ENCODE results near the gene CDK6.
"Not testable (repeated sequence)": the region's sequence is repeated elsewhere in the genome, so short reads cannot be mapped to it uniquely, and the experiment has no call there.

Gene CDK6

GRCh38 chr7:92761391-92762097 is 74.8 kb downstream of the CDK6 start:
- H3K79me1 ChIP-seq (ENCODE audit: low read depth, low read length): no peaks in the 10 kb centered on the region
- H2AFZ ChIP-seq (ENCODE audit: low read length): no peak overlapping the region
- no peak overlapping the region for H3K23ac ChIP-seq (ENCODE audit: low read depth, low read length, poor library complexity)
- H3K9ac ChIP-seq (ENCODE audit: low read depth, low read length, poor library complexity): no peak overlapping the region
- no peak overlapping the region for H4K8ac ChIP-seq (ENCODE audit: low read depth, low read length)
- no peak overlapping the region for H2BK15ac ChIP-seq (ENCODE audit: low read length)
- H3K4ac ChIP-seq (ENCODE audit: low read length): no peak overlapping the region
- peaks cover 0 to 9% of the 10 kb centered on the region in 2 donors for H3K4me1 ChIP-seq (ENCODE audit: control insufficient read depth in 2 of 2, insufficient read depth in 1 of 2, low read depth in 1 of 2, low read length in 2 of 2)
- H3K27me3 ChIP-seq (ENCODE audit: control insufficient read depth in 3 of 3, insufficient read depth in 3 of 3, low read depth in 1 of 3, low read length in 3 of 3): no peaks in the 10 kb centered on the region
- H3K14ac ChIP-seq (ENCODE audit: low read length): no peak overlapping the region
- no peak overlapping the region for H2BK5ac ChIP-seq (ENCODE audit: low read length)
- H2AK5ac ChIP-seq (ENCODE audit: low read depth, low read length): no peak overlapping the region
- H2BK12ac ChIP-seq (ENCODE audit: low read length): no peak overlapping the region
- no peak overlapping the region for H4K91ac ChIP-seq (ENCODE audit: low read depth, low read length, poor library complexity)
- peaks cover 0 to 7% of the 10 kb centered on the region in 2 donors for H3K36me3 ChIP-seq (replicated peaks in 1 of 2; ENCODE audit: control insufficient read depth in 2 of 2, insufficient read depth in 2 of 2, low read length in 2 of 2)
- no peak overlapping the region for H3K18ac ChIP-seq (ENCODE audit: low read length)
- no peak for DNase-seq (ENCODE audit: low spot score)
- no peak overlapping the region for H3K4me2 ChIP-seq (ENCODE audit: insufficient read depth, low read length, poor library complexity, severe bottlenecking)
- no peak overlapping the region for H3K27ac ChIP-seq (replicated peaks; ENCODE audit: low read length)
- H3K9me3 ChIP-seq (replicated peaks in 1 of 2; ENCODE audit: control insufficient read depth in 2 of 2, insufficient read depth in 1 of 2, low read depth in 1 of 2, low read length in 2 of 2): no peaks in the 10 kb centered on the region
- H2BK120ac ChIP-seq (ENCODE audit: low read depth, low read length): no peak overlapping the region
- H3K4me3 ChIP-seq (ENCODE audit: low read length in 2 of 2): no peak overlapping the region

- Histone ChIP-seq H2BK12ac (ENCODE audit: low read length) (no peak overlapping the region), H3K4ac (ENCODE audit: low read length) (no peak overlapping the region), H2AFZ (ENCODE audit: low read length) (no peak overlapping the region), H3K18ac (ENCODE audit: low read length) (no peak overlapping the region), H3K9me3 (replicated peaks in 1 of 2; ENCODE audit: control insufficient read depth in 2 of 2, insufficient read depth in 1 of 2, low read depth in 1 of 2, low read length in 2 of 2) (no peaks in the 10 kb centered on the region), H2BK15ac (ENCODE audit: low read length) (no peak overlapping the region), H3K9ac (ENCODE audit: low read depth, low read length, poor library complexity) (no peak overlapping the region), H3K4me1 (ENCODE audit: control insufficient read depth in 2 of 2, insufficient read depth in 1 of 2, low read depth in 1 of 2, low read length in 2 of 2) (peaks cover 0 to 7% of the 10 kb centered on the region in 2 donors), H2BK5ac (ENCODE audit: low read length) (no peak overlapping the region), H4K91ac (ENCODE audit: low read depth, low read length, poor library complexity) (no peak overlapping the region), H3K27ac (replicated peaks; ENCODE audit: low read length) (no peak overlapping the region), H3K14ac (ENCODE audit: low read length) (no peak overlapping the region), H3K36me3 (replicated peaks in 1 of 2; ENCODE audit: control insufficient read depth in 2 of 2, insufficient read depth in 2 of 2, low read length in 2 of 2) (peaks cover 0 to 4% of the 10 kb centered on the region in 2 donors), H3K4me3 (ENCODE audit: low read length in 2 of 2) (no peak overlapping the region), H3K79me1 (ENCODE audit: low read depth, low read length) (no peaks in the 10 kb centered on the region), H3K27me3 (ENCODE audit: control insufficient read depth in 3 of 3, insufficient read depth in 3 of 3, low read depth in 1 of 3, low read length in 3 of 3) (no peaks in the 10 kb centered on the region), H3K4me2 (ENCODE audit: insufficient read depth, low read length, poor library complexity, severe bottlenecking) (no peak overlapping the region), H4K8ac (ENCODE audit: low read depth, low read length) (no peak overlapping the region), H2AK5ac (ENCODE audit: low read depth, low read length) (no peak overlapping the region), H3K23ac (ENCODE audit: low read depth, low read length, poor library complexity) (no peak overlapping the region), H2BK120ac (ENCODE audit: low read depth, low read length) (no peak overlapping the region)
- no peak for DNase-seq (ENCODE audit: low spot score)
- WGBS, 2 donors (ENCODE audit: extremely low coverage in 2 of 2, insufficient read length in 2 of 2, insufficient replicate concordance in 1 of 2): no CpG with 5 or more reads among the region's 2 CpGs
Measured at GRCh38 chr7:92758796-92759431, 77.5 kb downstream of the CDK6 start.

GRCh38 chr7:92757311-92757910 is 79.0 kb downstream of the CDK6 start:
- WGBS, 2 donors (ENCODE audit: extremely low coverage in 2 of 2, insufficient read length in 2 of 2, insufficient replicate concordance in 1 of 2): no CpG with 5 or more reads among the region's 3 CpGs
- H3K4me1 ChIP-seq (ENCODE audit: control insufficient read depth in 2 of 2, insufficient read depth in 1 of 2, low read depth in 1 of 2, low read length in 2 of 2); H4K91ac ChIP-seq (ENCODE audit: low read depth, low read length, poor library complexity); H4K8ac ChIP-seq (ENCODE audit: low read depth, low read length); H2BK12ac ChIP-seq (ENCODE audit: low read length); H2AFZ ChIP-seq (ENCODE audit: low read length); H3K4me2 ChIP-seq (ENCODE audit: insufficient read depth, low read length, poor library complexity, severe bottlenecking); H3K4ac ChIP-seq (ENCODE audit: low read length); H2BK120ac ChIP-seq (ENCODE audit: low read depth, low read length); H3K27me3 ChIP-seq (ENCODE audit: control insufficient read depth in 3 of 3, insufficient read depth in 3 of 3, low read depth in 1 of 3, low read length in 3 of 3); H2BK5ac ChIP-seq (ENCODE audit: low read length); H2BK15ac ChIP-seq (ENCODE audit: low read length); H3K23ac ChIP-seq (ENCODE audit: low read depth, low read length, poor library complexity); H3K9ac ChIP-seq (ENCODE audit: low read depth, low read length, poor library complexity); DNase-seq (ENCODE audit: low spot score); H3K14ac ChIP-seq (ENCODE audit: low read length); H3K79me1 ChIP-seq (ENCODE audit: low read depth, low read length); H3K27ac ChIP-seq (replicated peaks; ENCODE audit: low read length); H3K18ac ChIP-seq (ENCODE audit: low read length); H3K4me3 ChIP-seq (ENCODE audit: low read length in 2 of 2); H2AK5ac ChIP-seq (ENCODE audit: low read depth, low read length); H3K36me3 ChIP-seq (replicated peaks in 1 of 2; ENCODE audit: control insufficient read depth in 2 of 2, insufficient read depth in 2 of 2, low read length in 2 of 2); H3K9me3 ChIP-seq (replicated peaks in 1 of 2; ENCODE audit: control insufficient read depth in 2 of 2, insufficient read depth in 1 of 2, low read depth in 1 of 2, low read length in 2 of 2): not testable (repeated sequence)

DNA sequence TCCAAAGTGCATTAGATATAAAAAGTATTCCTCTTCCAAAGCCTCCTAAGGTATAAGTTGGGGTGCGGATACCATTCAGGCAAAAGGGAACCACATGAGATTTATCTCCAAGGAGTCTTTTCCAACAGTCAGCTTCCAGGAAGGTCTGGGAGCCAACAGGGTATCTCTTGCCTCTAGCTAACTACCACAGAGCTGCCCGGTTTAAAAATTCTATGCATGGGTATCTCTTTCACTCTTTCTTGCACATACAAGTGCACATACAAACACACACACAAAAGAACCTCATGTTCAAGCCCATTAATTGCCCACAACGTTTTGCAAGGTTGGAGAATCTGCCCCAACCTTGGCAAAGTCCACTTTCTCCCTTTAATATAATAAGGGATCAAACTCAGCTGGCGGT is 80.7 kb downstream of the CDK6 start:
- H3K27me3 ChIP-seq (ENCODE audit: control insufficient read depth in 3 of 3, insufficient read depth in 3 of 3, low read depth in 1 of 3, low read length in 3 of 3): no peaks in the 10 kb centered on the region

More for the DNA sequence above, 80.7 kb downstream of the CDK6 start:
- H3K4me2 ChIP-seq (ENCODE audit: insufficient read depth, low read length, poor library complexity, severe bottlenecking): no peak overlapping the region
- no peak overlapping the region for H2BK12ac ChIP-seq (ENCODE audit: low read length)
- no peak overlapping the region for H2BK120ac ChIP-seq (ENCODE audit: low read depth, low read length)
- H3K79me1 ChIP-seq (ENCODE audit: low read depth, low read length): no peaks in the 10 kb centered on the region
- H3K36me3 ChIP-seq (replicated peaks in 1 of 2; ENCODE audit: control insufficient read depth in 2 of 2, insufficient read depth in 2 of 2, low read length in 2 of 2): peaks cover 0 to 4% of the 10 kb centered on the region in 2 donors
- H3K14ac ChIP-seq (ENCODE audit: low read length): no peak overlapping the region
- no peak overlapping the region for H2BK5ac ChIP-seq (ENCODE audit: low read length)
- H2BK15ac ChIP-seq (ENCODE audit: low read length): no peak overlapping the region
- H3K4ac ChIP-seq (ENCODE audit: low read length): no peak overlapping the region
- no peak overlapping the region for H4K91ac ChIP-seq (ENCODE audit: low read depth, low read length, poor library complexity)
- WGBS, 2 donors (ENCODE audit: extremely low coverage in 2 of 2, insufficient read length in 2 of 2, insufficient replicate concordance in 1 of 2): no CpG with 5 or more reads among the region's 4 CpGs
- H3K27ac ChIP-seq (replicated peaks; ENCODE audit: low read length): no peak overlapping the region
- H3K4me3 ChIP-seq (ENCODE audit: low read length in 2 of 2): no peak overlapping the region
- no peak for DNase-seq (ENCODE audit: low spot score)
- no peak overlapping the region for H2AK5ac ChIP-seq (ENCODE audit: low read depth, low read length)
- no peak overlapping the region for H3K9ac ChIP-seq (ENCODE audit: low read depth, low read length, poor library complexity)
- H3K18ac ChIP-seq (ENCODE audit: low read length): no peak overlapping the region
- H3K23ac ChIP-seq (ENCODE audit: low read depth, low read length, poor library complexity): no peak overlapping the region
- H3K9me3 ChIP-seq (replicated peaks in 1 of 2; ENCODE audit: control insufficient read depth in 2 of 2, insufficient read depth in 1 of 2, low read depth in 1 of 2, low read length in 2 of 2): peaks cover 0 to under 1% of the 10 kb centered on the region in 2 donors
- peaks cover 0 to 3% of the 10 kb centered on the region in 2 donors for H3K4me1 ChIP-seq (ENCODE audit: control insufficient read depth in 2 of 2, insufficient read depth in 1 of 2, low read depth in 1 of 2, low read length in 2 of 2)
- H4K8ac ChIP-seq (ENCODE audit: low read depth, low read length): no peak overlapping the region
- no peak overlapping the region for H2AFZ ChIP-seq (ENCODE audit: low read length)

Measured in neuronal stem cell (in vitro differentiated cells).